HCT116 (cell line): Measurements from ENCODE around the gene IFRD1. TPM values are rescaled to one million over a fixed set of nuclear protein-coding genes. Genes with fewer than 3 reads are reported as not detected.

Experiments
- ATAC-seq: fragments of 200-7000 bp; cut with Tn5 transposase; 2 replicates; pipeline ENCODE4 v1.9.1; 2020; ENCODE audit warnings: mild to moderate bottlenecking, moderate library complexity
- BruUV-seq: library from RNA; stranded (reverse); fragments of 400-500 nt; replicated peaks from 2 replicates; lab custom pipeline; 2021; lab: Mats Ljungman, UMichigan
- CTCF ChIA-PET: fragments of 300-600 bp; sonication (Branson Sonifier 250); formaldehyde crosslinking; loops from one replicate; lab custom pipeline; 2021; ENCODE audit warnings: antibody characterized with exemption; lab: Charles Lee
- POLR2A ChIA-PET: fragments of 300-600, 350-600 bp; sonication (Branson Sonifier 250); formaldehyde crosslinking; loops from one replicate; lab custom pipeline; 2021; ENCODE audit warnings: antibody characterized with exemption; lab: Charles Lee
- RAD21 ChIA-PET, 2 experiments: fragments of 300-600 bp; sonication (Branson Sonifier 250); formaldehyde crosslinking; loops; one replicate each; lab custom pipeline; 2023; ENCODE audit warnings: low total read pairs in 2 of 2; ENCODE audit not compliant: uncharacterized antibody in 2 of 2, unreplicated experiment in 2 of 2, low non-redundant PET in 1 of 2; lab: Charles Lee
- DNase-seq: peaks from one replicate; pipeline ENCODE4 v3.0.0-alpha.2; 2010; ENCODE audit warnings: low read depth, low spot score
- H2AFZ ChIP-seq: fragments of 200-600 bp; shearing (Covaris generic), sonication (generic); 2 replicates; pipeline ENCODE4 v1.6.1; 2017; ENCODE audit warnings: low read depth, mixed run types, mixed read lengths, antibody characterized with exemption, low read length; ENCODE audit not compliant: poor library complexity, severe bottlenecking
- H3K27ac ChIP-seq: 2 replicates; pipeline ENCODE4 v1.5.1; 2012; ENCODE audit warnings: low read depth, low read length
- H3K27me3 ChIP-seq: fragments of 200-600 bp; sonication (generic); 2 replicates; pipeline ENCODE4 v1.6.1; 2016; ENCODE audit warnings: mixed run types, low read length, mixed read lengths; ENCODE audit not compliant: insufficient read depth
- H3K36me3 ChIP-seq, 2 experiments: fragments of 200-500 bp in 1 of 2; fragments of 200-600 bp in 1 of 2; sonication (Bioruptor generic) in 1 of 2; sonication (generic) in 1 of 2; 2 replicates each; pipeline versions ENCODE4 v1.5.1 to v1.6.1; 2014 to 2016; ENCODE audit warnings: low read length in 2 of 2, inconsistent platforms in 1 of 2, mixed read lengths in 1 of 2, mixed run types in 1 of 2; ENCODE audit not compliant: insufficient read depth in 2 of 2, control insufficient read depth in 1 of 2
- H3K4me1 ChIP-seq, 2 experiments: fragments of 200-600 bp in 1 of 2; sonication (generic) in 1 of 2; 2 replicates each; pipeline versions ENCODE4 v1.5.1 to v1.6.1; 2012 to 2017; ENCODE audit warnings: low read length in 2 of 2, inconsistent platforms in 1 of 2, mild to moderate bottlenecking in 1 of 2, mixed read lengths in 1 of 2, mixed run types in 1 of 2, moderate library complexity in 1 of 2; ENCODE audit not compliant: insufficient read depth in 2 of 2, control insufficient read depth in 1 of 2
- H3K4me2 ChIP-seq: fragments of 200-600 bp; sonication (generic); 2 replicates; pipeline ENCODE4 v1.6.1; 2017; ENCODE audit warnings: mixed run types, low read length, mixed read lengths
- H3K4me3 ChIP-seq, 2 experiments: fragments of 200-600 bp in 1 of 2; sonication (generic) in 1 of 2; replicated peaks in 1 of 2; 2 replicates each; pipeline ENCODE4 v1.5.1; 2011 to 2016; ENCODE audit warnings: low read length in 2 of 2, control low read depth in 1 of 2, low read depth in 1 of 2, mild to moderate bottlenecking in 1 of 2, mixed read lengths in 1 of 2, mixed run types in 1 of 2
- H3K79me2 ChIP-seq: fragments of 200-600 bp; sonication (generic); 2 replicates; pipeline ENCODE4 v1.6.1; 2017; ENCODE audit warnings: mild to moderate bottlenecking, mixed run types, low read length, moderate library complexity, mixed read lengths; ENCODE audit not compliant: insufficient read depth
- H3K9ac ChIP-seq: fragments of 200-600 bp; sonication (generic); 2 replicates; pipeline ENCODE4 v1.6.1; 2016; ENCODE audit warnings: low read length, mixed read lengths
- H3K9me2 ChIP-seq: fragments of 200-600 bp; sonication (generic), shearing (Covaris generic); 2 replicates; pipeline ENCODE4 v1.6.1; 2017; ENCODE audit warnings: mixed run types, mild to moderate bottlenecking, moderate library complexity; ENCODE audit not compliant: insufficient read depth
- H3K9me3 ChIP-seq, 2 experiments: fragments of 200-500 bp in 1 of 2; fragments of 200-600 bp in 1 of 2; sonication (Bioruptor generic) in 1 of 2; sonication (generic) in 1 of 2; 2 replicates each; pipeline ENCODE4 v1.6.1; 2014 to 2017; ENCODE audit warnings: low read length in 2 of 2, mixed read lengths in 2 of 2, inconsistent platforms in 1 of 2, low read depth in 1 of 2, mild to moderate bottlenecking in 1 of 2, mixed run types in 1 of 2, moderate library complexity in 1 of 2; ENCODE audit not compliant: control insufficient read depth in 1 of 2, insufficient read depth in 1 of 2
- H4K20me1 ChIP-seq: fragments of 200-600 bp; sonication (generic), shearing (Covaris generic); 2 replicates; pipeline ENCODE4 v1.6.1; 2017; ENCODE audit warnings: mixed run types, mild to moderate bottlenecking, moderate library complexity; ENCODE audit not compliant: insufficient read depth
- CBX3 ChIP-seq: IDR thresholded peaks from 2 replicates; pipeline ENCODE4 v1.6.1; 2012; ENCODE audit warnings: low read depth
- CTCF ChIP-seq, 3 experiments: fragments of 200-600 bp in 1 of 3; sonication (generic) in 1 of 3; IDR thresholded peaks in 2 of 3; conservative IDR thresholded peaks in 1 of 3; 2 replicates each; pipeline ENCODE4 v1.5.1; 2012 to 2017; ENCODE audit warnings: low read depth in 2 of 3, low read length in 2 of 3, antibody characterized with exemption in 1 of 3, borderline replicate concordance in 1 of 3, control low read depth in 1 of 3, mild to moderate bottlenecking in 1 of 3, mixed read lengths in 1 of 3, mixed run types in 1 of 3, moderate library complexity in 1 of 3; ENCODE audit not compliant: insufficient read depth in 1 of 3
- EGR1 ChIP-seq: IDR thresholded peaks from 2 replicates; pipeline ENCODE4 v1.6.1; 2012; ENCODE audit warnings: low read depth
- ELF1 ChIP-seq: IDR thresholded peaks from 2 replicates; pipeline ENCODE4 v1.6.1; 2012; ENCODE audit warnings: low read depth, borderline replicate concordance
- EZH2 ChIP-seq: fragments of 200-600 bp; sonication (generic); IDR thresholded peaks from 2 replicates; pipeline ENCODE4 v1.6.1; 2017; ENCODE audit warnings: antibody characterized with exemption, mixed run types
- EZH2phosphoT487 ChIP-seq: fragments of 200-600 bp; IDR thresholded peaks from 2 replicates; pipeline ENCODE4 v1.6.1; 2018; ENCODE audit warnings: antibody characterized with exemption, borderline replicate concordance
- FOSL1 ChIP-seq: IDR thresholded peaks from 2 replicates; pipeline ENCODE4 v1.6.1; 2012; ENCODE audit warnings: low read depth
- POLR2AphosphoS5 ChIP-seq: IDR thresholded peaks from 2 replicates; pipeline ENCODE4 v1.6.1; 2011; ENCODE audit warnings: mild to moderate bottlenecking, low read depth, low read length, moderate library complexity
- RAD21 ChIP-seq: IDR thresholded peaks from 2 replicates; pipeline ENCODE4 v1.6.1; 2012; ENCODE audit warnings: low read depth, mild to moderate bottlenecking
- SIN3A ChIP-seq: IDR thresholded peaks from 2 replicates; pipeline ENCODE4 v1.6.1; 2012; ENCODE audit warnings: low read depth
- SP1 ChIP-seq: IDR thresholded peaks from 2 replicates; pipeline ENCODE4 v1.6.1; 2012; ENCODE audit warnings: low read depth
- SRF ChIP-seq: IDR thresholded peaks from 2 replicates; pipeline ENCODE4 v1.6.1; 2012; ENCODE audit warnings: low read depth
- TCF7L2 ChIP-seq: IDR thresholded peaks from 2 replicates; pipeline ENCODE4 v1.7.0; 2011; ENCODE audit warnings: borderline replicate concordance, inconsistent platforms; ENCODE audit not compliant: insufficient read depth, insufficient read length; ENCODE audit errors: extremely low read depth
- YY1 ChIP-seq: IDR thresholded peaks from 2 replicates; pipeline ENCODE4 v1.6.1; 2011; ENCODE audit warnings: low read length, low read depth, moderate library complexity, mild to moderate bottlenecking; ENCODE audit not compliant: insufficient replicate concordance; ENCODE audit errors: extremely low read depth
- ZFX ChIP-seq: fragments of 450-650 bp; IDR thresholded peaks from 2 replicates; pipeline ENCODE4 v1.6.1; 2017
- ZNF274 ChIP-seq: fragments of 200-500 bp; sonication (Bioruptor generic); IDR thresholded peaks from 2 replicates; pipeline ENCODE4 v1.6.1; 2014; ENCODE audit warnings: mild to moderate bottlenecking, low read depth, low read length, inconsistent platforms
- intact Hi-C: fragments of 100-400 bp; cut with micrococcal nuclease; formaldehyde crosslinking; loops from 2 replicates; pipeline ENCODE4 v1.10.0; 2022
- total RNA-seq: library from RNA; stranded (reverse); gene quantifications from one replicate; pipeline ENCODE4 v1.2.1, GENCODE V29; 2021; ENCODE audit not compliant: unreplicated experiment

IFRD1 gene
- total RNA-seq, 1 experiment from 2014 or later = 43.6 TPM

DNA sequence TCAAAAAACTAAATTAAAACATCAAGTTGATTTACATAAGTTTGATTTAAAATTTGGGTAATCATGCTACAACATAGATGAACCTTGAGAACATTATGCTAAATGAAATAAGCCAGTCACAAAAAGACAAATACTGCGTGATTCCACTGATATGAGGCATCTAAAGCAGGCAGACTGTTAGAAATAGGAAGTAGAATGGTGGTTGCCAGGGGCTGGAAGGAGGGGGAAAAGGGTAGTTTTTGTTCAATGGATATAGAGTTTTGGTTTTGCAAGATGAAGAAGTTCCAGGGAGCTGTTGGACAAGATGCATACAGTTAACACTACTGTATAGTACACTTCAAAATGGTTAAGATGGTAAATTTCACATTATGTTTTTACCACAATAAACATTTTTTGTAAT, 45.0 kb upstream of the IFRD1 start:
- Histone ChIP-seq H3K9me2 (0 out of 2 replicates have a peak, but pooled peaks cover 2% of the 10 kb centered on the region), H3K36me3 (no peaks in the 10 kb centered on the region), H3K79me2 (no peaks in the 10 kb centered on the region), H3K4me1 (no peaks in the 10 kb centered on the region), H3K4me2 (no peak overlapping the region), H3K9me3 (no peaks in the 10 kb centered on the region), H3K9ac (no peak overlapping the region), H3K27ac (no peak overlapping the region), H2AFZ (no peak overlapping the region), H3K4me3 (no peak overlapping the region), H3K27me3 (no peaks in the 10 kb centered on the region; the same call in 1 of the 2 replicates), H4K20me1 (no peaks in the 10 kb centered on the region)
- ChIA-PET POLR2A (no interaction called here), RAD21 (no interaction called here), CTCF (no interaction called here)
- intact Hi-C loops = no loop called here
- BruUV-seq = no TSS peak
- no peak for ATAC-seq
- DNase-seq = no peak
- TF ChIP-seq SIN3A = no peak
- TF ChIP-seq ZFX = no peak
- TF ChIP-seq SP1 = no peak
- TF ChIP-seq SRF = no peak
- no peak for TF ChIP-seq RAD21
- no peak for TF ChIP-seq CBX3
- TF ChIP-seq POLR2AphosphoS5 = no peak
- TF ChIP-seq ZNF274 = no peak
- no peak for TF ChIP-seq TCF7L2
- TF ChIP-seq YY1 = no peak
- no peak for TF ChIP-seq FOSL1
- TF ChIP-seq EZH2 = no peak
- no peak for TF ChIP-seq CTCF (IDR thresholded peaks at IDR 0.05 in 2 of 3, conservative IDR thresholded peaks at IDR 0.05 in 1 of 3; ENCODE audit: borderline replicate concordance in 1 of 3, insufficient read depth in 1 of 3, low read depth in 2 of 3, low read length in 2 of 3)
- no peak for TF ChIP-seq EZH2phosphoT487
- TF ChIP-seq ELF1 = no peak
- no peak for TF ChIP-seq EGR1
